NCI-H1694 (cell line): ENCODE results near the gene FANCM.

Experiments
- DNase-seq: peaks from one replicate; lab custom pipeline; 2025; lab: John Stamatoyannopoulos, UW

FANCM gene

DNA sequence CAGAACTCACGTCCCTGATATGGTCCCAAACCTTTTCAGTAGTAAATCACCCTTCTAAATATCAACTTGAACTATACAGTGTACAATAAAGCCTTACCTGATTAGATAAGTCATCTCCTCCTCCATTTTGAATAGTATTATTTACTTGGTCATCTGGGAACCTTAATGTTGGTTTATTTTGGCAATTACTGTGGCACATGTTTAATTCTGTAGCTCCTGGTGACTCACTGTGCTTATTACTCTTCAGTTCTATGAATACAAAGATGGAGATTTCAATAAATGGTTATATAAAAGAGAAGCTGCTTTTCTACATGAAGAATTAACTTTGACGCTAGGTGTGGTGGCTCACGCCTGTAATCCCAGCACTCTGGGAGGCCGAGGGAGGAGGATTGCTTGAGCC lies 91.8 kb downstream of the FANCM start:
- DNase-seq = no peak

- no peak for DNase-seq
Observed at GRCh38 chr14:45238988-45239387, 103.3 kb downstream of the FANCM start.

GRCh38 chr14:45242706-45243105 lies 107.0 kb downstream of the FANCM start:
- DNase-seq = no peak

DNA sequence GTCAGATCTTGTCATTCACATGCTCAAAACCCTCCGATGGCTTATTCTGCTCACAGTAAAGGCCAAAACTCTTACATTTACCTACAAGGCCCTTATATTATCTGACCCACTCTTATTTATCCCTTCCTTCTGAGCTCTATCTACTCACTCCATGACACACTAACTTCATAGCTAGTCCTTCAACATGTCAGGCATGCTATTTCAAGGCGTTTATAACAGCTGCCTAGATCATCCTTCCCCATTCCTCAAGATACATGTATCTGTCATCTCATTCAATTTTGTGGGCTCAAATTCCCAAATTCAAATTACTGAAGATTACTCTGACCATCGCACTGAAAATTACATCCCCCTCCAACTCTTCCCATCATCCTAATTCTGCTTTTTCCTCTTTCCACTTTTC lies 110.4 kb downstream of the FANCM start:
- no peak for DNase-seq

DNA sequence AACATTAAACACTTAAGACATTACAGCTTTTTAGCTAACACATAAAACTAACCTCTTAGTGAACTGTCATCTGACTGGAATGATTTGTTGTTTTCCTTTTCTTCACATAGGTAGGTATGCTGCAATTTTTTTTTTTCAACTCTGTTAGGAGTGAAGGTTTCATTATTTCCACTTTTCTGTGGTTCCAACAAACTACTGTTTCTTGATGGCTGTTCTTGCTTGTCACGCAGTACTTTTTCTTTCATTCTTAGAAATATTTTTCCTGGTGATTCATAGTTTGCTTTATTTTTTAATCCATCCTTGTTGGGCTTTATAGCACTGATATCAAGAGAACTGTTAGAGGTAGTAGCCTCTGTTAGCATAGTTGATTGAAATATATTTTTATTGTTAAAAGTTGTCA lies 111.0 kb downstream of the FANCM start:
- no peak for DNase-seq

GRCh38 chr14:45247427-45247826 lies 111.7 kb downstream of the FANCM start:
- DNase-seq = no peak

DNA sequence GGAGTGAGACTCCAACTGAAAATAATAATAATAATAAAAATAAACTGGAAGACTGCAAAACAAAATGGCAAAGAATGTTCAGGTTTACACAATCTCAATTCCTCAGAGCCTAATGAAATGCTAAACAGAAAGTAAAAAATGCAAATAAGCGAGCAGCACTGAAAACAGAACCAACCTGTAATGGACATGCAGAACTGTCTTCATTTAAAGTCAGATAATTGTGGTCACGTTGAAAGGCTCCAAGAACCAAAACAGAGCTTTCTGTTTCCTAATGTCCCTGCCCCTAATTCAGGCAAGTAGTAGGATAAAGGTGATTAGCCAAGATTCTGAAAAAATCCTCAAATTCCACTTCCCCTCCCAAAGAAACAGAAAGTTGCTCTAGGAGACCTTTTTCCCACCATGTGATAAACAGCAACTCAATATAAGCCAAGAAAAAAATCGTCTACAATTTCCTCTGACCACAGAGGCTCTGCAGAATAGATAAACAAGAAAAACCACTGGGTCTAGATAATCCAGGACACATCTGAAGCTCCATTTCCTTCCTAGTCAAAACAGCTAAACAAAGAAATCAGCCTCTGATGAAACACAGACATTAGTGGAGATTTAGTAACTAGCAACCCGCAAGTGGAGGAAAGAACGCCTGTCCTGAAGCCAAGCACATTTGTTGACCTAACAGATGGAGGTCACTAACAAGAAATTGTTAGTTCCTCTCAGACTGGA lies 114.3 kb downstream of the FANCM start:
- DNase-seq = no peak
